Non-pigmented ciliary epithelial cell (primary cell): ENCODE results near the gene S100A5.
A peak's percentile ranks its signal among the peaks of the same experiment; 100 is the strongest.
"Not testable (repeated sequence)": the region's sequence is repeated elsewhere in the genome, so short reads cannot be mapped to it uniquely, and the experiment has no call there.

Experiments used
- DNase-seq: peaks from one replicate; pipeline ENCODE4 v3.0.0-alpha.2; 2010; ENCODE audit warnings: low read depth

S100A5 gene

GRCh38 chr1:153566414-153567371, 26.0 kb upstream of the S100A5 start:
- DNase-seq = peak; percentile 94

GRCh38 chr1:153565529-153566374, 25.0 kb upstream of the S100A5 start, which contains the start of gene S100A2:
TSS of gene S100A2 (minus strand) at chr1:153565844. CDS start at chr1:153563877, 1,967 bp downstream.
- DNase-seq = peak; percentile 74

GRCh38 chr1:153563991-153564390, 23.3 kb upstream of the S100A5 start:
- DNase-seq = no peak

- DNase-seq = no peak
Measured at GRCh38 chr1:153563483-153563901, 22.8 kb upstream of the S100A5 start.

- DNase-seq = not testable (repeated sequence)
Measured at GRCh38 chr1:153562021-153562420, 21.3 kb upstream of the S100A5 start.

- DNase-seq = no peak
Measured at GRCh38 chr1:153561466-153561985, 20.8 kb upstream of the S100A5 start.

GRCh38 chr1:153560771-153561465, 20.2 kb upstream of the S100A5 start:
- no peak for DNase-seq

- no peak for DNase-seq
Measured at GRCh38 chr1:153560241-153560640, 19.5 kb upstream of the S100A5 start.

GRCh38 chr1:153557877-153558276, 17.1 kb upstream of the S100A5 start:
- DNase-seq = no peak

GRCh38 chr1:153556348-153556747, 15.6 kb upstream of the S100A5 start:
- no peak for DNase-seq

GRCh38 chr1:153553830-153554541, 13.3 kb upstream of the S100A5 start:
- DNase-seq = no peak

GRCh38 chr1:153553096-153553495, 12.4 kb upstream of the S100A5 start:
- DNase-seq = no peak

- no peak for DNase-seq
Measured at GRCh38 chr1:153552335-153552734, 11.6 kb upstream of the S100A5 start.

GRCh38 chr1:153550827-153551500, 10.2 kb upstream of the S100A5 start:
- DNase-seq = no peak

GRCh38 chr1:153550398-153550758, 9.6 kb upstream of the S100A5 start:
- no peak for DNase-seq

- DNase-seq = no peak
Measured at GRCh38 chr1:153549741-153550397, 9.1 kb upstream of the S100A5 start.

GRCh38 chr1:153548722-153549688, 8.3 kb upstream of the S100A5 start, which contains the start of gene S100A3:
TSS of gene S100A3 (minus strand) at chr1:153549258. CDS start at chr1:153548485, 773 bp downstream.
- DNase-seq = no peak
